HG03432 (cell line): ENCODE data around the gene NLGN2.

Experiments
- ATAC-seq: cut with Tn5 transposase; IDR thresholded peaks from one replicate; pipeline ENCODE4 v1.9.1; 2021; ENCODE audit warnings: mild to moderate bottlenecking, moderate library complexity; ENCODE audit not compliant: unreplicated experiment

NLGN2 gene

DNA sequence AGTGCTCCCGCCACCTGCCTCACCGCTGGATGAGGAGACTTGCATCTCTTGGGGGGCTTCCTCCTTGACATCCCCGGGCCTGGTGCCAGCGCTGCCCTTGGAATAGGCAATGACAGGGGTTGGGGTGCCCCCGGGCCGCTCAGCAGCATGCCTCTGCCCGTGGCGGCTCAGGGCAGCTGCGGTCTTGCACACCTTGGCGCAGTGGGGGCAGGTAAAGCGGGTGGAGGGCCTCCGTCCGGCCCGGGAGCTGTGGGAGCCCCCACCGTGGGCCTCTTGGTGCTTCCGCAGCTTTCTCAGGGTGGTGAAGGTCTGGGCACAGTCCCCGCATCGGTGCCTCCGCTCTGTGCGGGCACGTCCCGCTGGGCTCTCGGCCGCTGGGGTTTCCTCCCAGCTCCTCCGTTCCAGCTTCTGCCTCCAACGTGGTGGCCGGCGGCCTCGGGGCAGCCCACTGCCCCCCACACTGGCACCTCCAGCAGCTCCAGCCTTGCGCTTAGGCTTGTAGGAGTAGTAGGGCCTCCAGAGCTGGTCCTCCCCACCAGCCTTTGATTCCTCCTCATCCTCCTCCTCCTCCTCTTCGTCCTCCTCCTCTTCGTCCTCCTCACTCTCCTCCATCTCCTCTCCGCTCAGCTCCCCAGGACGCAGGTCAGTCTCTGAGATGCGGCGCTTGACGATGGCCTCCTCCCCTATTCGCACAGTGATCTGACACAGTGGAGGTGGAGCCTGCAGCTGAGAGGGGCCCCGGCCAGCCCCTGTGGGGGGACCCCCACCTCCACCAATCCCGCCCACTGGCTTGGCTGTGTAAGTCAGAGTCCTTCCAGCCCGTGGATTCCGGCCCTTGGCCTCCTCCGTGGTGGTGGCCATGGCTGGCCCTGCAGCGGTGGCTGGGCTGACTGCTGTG is 55.1 kb downstream of the NLGN2 start:
- no peak for ATAC-seq

DNA sequence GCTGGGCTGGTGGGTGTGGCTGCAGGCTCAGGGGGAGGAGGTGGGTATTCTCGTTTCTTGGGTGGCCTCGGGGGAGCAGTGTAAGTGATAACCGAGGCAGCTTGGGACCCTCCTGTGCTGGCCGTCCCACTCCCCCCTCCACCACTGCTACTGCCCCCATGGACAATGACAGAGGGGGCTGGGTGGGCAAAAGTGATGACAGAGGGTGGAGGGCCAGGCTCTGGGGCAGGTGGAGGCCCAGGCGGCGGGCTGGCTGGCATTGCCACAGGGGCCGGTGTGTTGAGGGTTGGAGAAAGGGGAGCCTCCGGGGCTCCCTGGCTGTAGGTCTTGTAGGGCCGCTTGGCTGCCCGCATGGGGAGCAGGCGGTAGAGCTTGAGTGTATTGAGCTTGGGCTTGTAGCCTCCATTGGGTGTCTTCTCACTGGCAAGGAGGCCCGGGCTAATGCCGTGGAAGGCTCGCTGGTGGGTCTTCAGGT is 55.8 kb downstream of the NLGN2 start:
- no peak for ATAC-seq

DNA sequence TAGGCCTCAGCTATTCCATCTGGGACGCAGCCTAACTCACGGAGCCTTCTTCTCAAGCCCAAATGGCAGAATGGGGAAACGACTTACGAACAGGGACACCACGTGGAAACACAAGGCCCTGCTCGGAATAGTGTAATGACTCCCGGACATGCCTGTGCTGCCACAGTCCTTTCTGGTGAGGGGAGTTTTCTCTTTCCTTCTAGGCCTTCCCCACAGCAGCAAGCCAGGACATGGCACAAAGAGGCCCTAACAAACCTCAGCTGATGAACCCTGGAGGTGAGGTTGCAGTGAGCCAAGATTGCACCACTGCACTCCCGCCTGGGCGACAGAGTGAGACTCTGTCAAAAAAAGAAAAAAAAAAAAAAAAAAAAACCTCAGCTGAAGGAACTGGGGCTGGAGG is 56.4 kb downstream of the NLGN2 start:
- no peak for ATAC-seq

DNA sequence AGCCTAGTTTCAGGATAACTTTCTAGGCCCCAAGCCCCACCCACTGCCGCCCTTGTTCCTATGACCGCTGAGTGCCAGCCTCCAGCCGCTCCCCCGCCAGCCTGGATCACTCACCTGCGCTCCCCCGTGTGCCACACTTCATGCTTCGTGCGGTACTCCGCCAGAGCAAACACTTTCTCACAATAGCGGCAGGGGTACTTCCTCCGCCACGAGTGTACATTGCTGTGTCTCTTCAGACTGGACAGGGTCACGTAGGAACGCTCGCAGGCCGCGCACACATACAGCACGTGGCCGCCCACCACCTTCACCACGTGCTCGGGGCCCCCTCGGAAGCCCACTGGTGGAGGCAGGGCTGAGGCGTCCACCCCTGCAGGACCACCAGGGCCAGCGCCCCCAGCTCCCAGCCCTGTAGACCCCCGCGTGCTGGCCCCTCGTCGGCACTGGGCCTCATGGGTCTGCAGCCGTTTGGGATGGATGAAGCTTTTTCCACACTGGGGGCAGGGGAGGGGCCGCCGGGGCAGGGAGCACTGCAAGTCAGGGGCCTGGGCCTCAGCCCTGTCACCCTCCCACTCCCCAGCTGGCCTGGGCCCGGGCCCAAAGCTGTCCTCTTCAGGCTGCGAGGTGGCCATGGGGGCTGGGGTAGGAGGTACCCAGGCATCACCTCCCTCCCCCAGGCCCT is 58.1 kb downstream of the NLGN2 start:
- ATAC-seq, result no peak

DNA sequence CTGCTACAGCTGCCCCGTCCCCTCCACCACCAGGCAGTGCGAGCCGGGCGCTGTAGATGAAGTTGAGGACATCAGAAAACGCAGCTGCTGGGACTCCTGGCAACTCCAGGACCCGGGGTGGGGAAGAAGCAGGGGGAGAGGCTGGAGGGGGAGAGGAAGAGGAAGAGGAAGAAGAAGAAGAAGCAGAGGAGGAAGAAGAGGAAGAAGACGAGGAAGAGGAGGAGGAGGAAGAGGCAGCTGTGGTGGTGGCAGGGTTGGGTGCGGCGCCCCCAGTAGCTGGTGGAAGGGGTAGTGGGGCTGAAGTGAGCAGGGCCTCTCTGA is 58.6 kb downstream of the NLGN2 start:
- no peak for ATAC-seq

DNA sequence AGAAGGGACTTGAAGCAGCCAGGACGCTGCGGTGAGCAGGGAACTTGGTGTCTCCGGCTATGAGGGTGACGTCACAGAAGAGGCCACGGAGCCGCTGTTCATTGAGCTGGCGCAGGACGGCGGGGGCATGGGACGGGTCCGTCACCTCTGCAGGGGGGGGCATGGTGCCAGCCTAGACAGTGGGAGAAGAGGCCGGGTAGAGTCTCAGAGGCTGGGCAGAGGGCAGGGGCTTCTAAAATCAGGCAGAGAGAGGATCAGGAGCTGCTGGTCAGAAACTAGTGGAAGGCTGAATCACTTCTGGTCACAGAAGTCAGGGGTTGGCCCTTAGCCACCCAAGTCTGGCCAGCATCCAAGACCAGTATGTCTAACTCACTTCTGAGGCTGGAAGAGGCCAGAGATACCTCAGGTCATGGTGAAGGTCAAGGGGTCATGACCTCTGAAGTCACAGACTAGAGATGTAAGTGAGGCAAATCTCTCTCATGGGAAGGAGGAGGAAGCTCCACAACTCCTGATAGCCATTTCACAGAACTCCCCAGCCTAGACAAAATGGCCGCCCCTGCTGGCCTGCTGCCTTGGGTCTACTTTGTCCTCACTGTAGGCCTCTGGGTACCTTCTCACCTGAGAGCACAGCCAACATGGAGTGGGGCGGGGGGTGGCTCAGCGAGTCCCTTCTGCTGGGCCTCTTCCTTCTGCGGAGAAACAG is 59.1 kb downstream of the NLGN2 start:
- no peak for ATAC-seq

DNA sequence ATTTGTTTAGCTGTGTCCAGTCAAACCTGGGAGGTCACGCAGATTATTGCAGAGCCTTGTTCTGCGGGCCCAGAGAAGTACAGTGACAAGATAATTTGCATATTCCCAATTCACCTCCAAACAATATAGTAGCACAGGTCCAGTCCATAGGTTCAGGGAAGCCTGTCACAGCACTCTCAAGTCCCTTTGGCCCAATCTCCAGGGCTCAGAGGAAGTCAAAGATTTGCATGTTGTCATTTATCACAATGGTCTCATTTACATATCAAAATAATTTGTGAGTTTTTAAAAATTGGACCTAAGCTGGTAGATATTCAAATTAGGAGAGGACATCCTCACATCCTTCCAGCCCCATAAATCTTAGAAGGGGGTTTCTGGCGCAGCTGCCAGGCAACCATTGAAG is 59.9 kb downstream of the NLGN2 start:
- no peak for ATAC-seq

DNA sequence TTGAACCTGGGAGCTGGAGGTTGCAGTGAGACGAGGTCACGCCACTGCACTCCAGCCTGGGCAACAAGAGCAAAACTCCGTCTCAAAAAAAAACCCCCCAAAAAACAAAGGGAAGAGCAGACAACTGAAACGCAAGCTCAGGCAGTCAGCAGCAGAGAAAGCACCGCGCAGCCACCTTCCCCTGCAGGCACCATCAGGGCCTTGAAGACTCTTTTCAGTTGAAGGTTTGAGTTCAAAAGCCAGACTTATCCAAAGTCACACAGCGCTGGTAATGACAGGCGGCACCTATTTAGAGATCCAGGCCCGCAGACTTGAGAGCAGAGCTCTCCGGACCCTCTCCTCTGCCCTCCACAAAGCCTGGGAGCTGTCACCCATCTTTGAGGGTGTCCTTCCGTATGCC is 60.6 kb downstream of the NLGN2 start:
- ATAC-seq, result no peak

DNA sequence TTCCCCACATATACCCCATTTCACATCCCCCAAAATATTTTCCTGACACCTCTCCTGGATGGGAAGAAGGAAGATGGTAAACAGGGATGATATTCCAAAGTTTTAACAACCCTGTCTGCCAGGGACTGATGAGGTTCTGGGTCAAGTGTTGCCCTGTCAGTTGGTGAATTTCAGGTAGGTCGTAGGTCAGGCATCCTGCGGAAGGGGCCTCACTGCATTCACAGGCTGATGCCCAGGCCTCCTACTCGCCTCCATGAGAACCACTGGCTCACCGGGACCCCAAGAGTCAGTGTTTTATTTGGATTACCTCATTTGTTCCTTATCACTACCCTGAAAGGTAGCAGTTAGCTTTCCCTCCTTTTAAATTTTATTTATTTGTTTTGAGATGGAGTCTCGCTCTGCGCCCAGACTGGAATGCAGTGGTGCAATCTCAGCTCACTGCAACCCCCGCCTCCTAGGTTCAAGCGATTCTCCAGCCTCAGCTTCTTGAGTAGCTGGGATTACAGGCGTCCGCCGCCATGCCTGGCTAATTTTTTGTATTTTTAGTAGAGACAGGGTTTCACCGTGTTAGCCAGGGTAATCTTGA is 61.3 kb downstream of the NLGN2 start:
- no peak for ATAC-seq
